Measurements from ENCODE around the gene IL21R.
"Not testable (repeated sequence)": the region's sequence is repeated elsewhere in the genome, so short reads cannot be mapped to it uniquely, and the experiment has no call there.

GRCh38 chr16:27409958-27410357 is 8.0 kb downstream of the IL21R start:
- not testable (repeated sequence) for TF ChIP-seq CTCF (IDR thresholded peaks at IDR 0.05; ENCODE audit: insufficient read depth, low read length); REST (IDR thresholded peaks at IDR 0.05; ENCODE audit: insufficient replicate concordance, low read depth); POLR2AphosphoS5 (IDR thresholded peaks at IDR 0.05; ENCODE audit: low read depth); GABPA (IDR thresholded peaks at IDR 0.05; ENCODE audit: low read depth)
